NT2/D1 (cell line): ENCODE measurements around the gene DHX38.

ENCODE experiments used
- SUZ12 ChIP-seq: IDR thresholded peaks from 2 replicates; pipeline ENCODE4 v1.6.1; 2011; ENCODE audit not compliant: insufficient read length, insufficient read depth; ENCODE audit errors: extremely low read depth
- YY1 ChIP-seq: IDR thresholded peaks from 2 replicates; pipeline ENCODE4 v1.6.1; 2011; ENCODE audit not compliant: insufficient read length, insufficient read depth
- ZNF274 ChIP-seq: IDR thresholded peaks from 2 replicates; pipeline ENCODE4 v1.6.1; 2011; ENCODE audit warnings: mild to moderate bottlenecking, low read depth, low read length

DNA sequence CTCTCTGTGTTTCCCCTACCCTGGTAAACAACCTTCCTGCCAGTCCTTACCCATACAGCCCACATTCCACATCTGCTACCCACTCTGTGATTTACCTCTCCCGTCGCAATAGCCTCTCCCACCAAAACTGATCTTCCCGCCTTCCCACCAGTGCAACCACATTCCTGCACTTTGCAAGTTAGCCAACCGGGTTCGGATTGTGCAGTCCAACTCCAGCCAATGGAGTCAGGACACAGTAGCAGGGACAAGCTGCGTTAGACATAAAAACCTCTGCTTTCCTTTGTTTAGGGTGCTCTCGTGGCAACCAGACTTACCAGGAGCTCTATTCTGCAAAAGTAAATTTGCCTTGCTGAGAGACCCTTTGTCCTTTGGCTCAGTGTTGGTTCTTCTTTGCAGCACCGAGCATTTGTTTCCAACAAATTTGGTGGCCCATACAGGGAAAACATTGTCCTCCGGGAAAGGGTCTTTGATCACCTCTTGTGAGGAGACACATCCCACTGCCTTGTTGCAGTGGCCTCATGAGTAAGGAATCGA is 29.2 kb upstream of the DHX38 start:
- TF ChIP-seq ZNF274, result no peak
- TF ChIP-seq YY1, result no peak
- TF ChIP-seq SUZ12, result no peak
